22Rv1 (cell line): Measurements from ENCODE around the gene ITGB3.

Experiments
- CTCF ChIP-seq: fragments of 450-650 bp; IDR thresholded peaks from 2 replicates; pipeline ENCODE4 v1.5.1; 2017; ENCODE audit warnings: mild to moderate bottlenecking
- ZFX ChIP-seq: fragments of 450-650 bp; IDR thresholded peaks from 2 replicates; pipeline ENCODE4 v1.6.1; 2017; ENCODE audit warnings: antibody characterized with exemption, borderline replicate concordance

- no peak for TF ChIP-seq ZFX
- TF ChIP-seq CTCF: no peak
These were observed 27.5 kb upstream of the ITGB3 start for GRCh38 chr17:47225911-47226688.
